Measurements from ENCODE around the gene DAB2IP. TPM values are rescaled to one million over a fixed set of nuclear protein-coding genes. Genes with fewer than 3 reads are reported as not detected.
A peak's percentile ranks its signal among the peaks of the same experiment; 100 is the strongest.

Gene DAB2IP
- total RNA-seq, 1 experiment from 2014 or later, result 56.3 TPM

DNA sequence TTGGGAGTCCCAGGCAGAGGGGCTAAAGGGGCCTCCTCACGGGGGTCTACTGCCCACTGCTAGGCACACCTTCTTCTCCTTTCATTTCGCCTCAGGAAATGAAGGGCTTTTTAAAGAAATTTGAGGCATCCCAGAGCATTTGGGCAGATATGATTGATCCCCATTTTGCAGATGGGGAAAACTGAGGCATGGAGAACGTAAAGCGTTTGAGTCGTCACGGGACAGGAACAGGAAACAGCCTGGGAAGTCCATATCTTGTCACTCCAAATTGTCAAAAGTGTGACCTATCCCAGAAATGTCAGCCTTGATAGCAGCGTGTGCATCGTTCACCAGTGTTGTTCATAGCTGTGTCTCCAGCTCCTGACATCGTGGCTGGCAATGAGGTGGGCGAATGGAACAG, 98.2 kb downstream of the DAB2IP start:
- H3K9me3 Mint-ChIP-seq (ENCODE audit: low read depth, unreplicated experiment), result no peaks in the 10 kb centered on the region
- H3K27ac Mint-ChIP-seq (ENCODE audit: unreplicated experiment), result no peak overlapping the region
- CTCF ChIA-PET, result no interaction called here

GRCh38 chr9:121750259-121750714, 98.9 kb downstream of the DAB2IP start:
- H3K4me1 Mint-ChIP-seq (ENCODE audit: low read depth, unreplicated experiment), result peaks cover 45% of the 10 kb centered on the region
- TF ChIP-seq, protein P1, sequence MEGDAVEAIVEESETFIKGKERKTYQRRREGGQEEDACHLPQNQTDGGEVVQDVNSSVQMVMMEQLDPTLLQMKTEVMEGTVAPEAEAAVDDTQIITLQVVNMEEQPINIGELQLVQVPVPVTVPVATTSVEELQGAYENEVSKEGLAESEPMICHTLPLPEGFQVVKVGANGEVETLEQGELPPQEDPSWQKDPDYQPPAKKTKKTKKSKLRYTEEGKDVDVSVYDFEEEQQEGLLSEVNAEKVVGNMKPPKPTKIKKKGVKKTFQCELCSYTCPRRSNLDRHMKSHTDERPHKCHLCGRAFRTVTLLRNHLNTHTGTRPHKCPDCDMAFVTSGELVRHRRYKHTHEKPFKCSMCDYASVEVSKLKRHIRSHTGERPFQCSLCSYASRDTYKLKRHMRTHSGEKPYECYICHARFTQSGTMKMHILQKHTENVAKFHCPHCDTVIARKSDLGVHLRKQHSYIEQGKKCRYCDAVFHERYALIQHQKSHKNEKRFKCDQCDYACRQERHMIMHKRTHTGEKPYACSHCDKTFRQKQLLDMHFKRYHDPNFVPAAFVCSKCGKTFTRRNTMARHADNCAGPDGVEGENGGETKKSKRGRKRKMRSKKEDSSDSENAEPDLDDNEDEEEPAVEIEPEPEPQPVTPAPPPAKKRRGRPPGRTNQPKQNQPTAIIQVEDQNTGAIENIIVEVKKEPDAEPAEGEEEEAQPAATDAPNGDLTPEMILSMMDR (IDR thresholded peaks at IDR 0.05; ENCODE audit: unreplicated experiment), result no peak
- DNase-seq, result no peak
- H3K27ac Mint-ChIP-seq (ENCODE audit: unreplicated experiment), result peak overlapping the region; percentile 46
- no peaks in the 10 kb centered on the region for H3K27me3 Mint-ChIP-seq (ENCODE audit: unreplicated experiment)
- peaks cover 25% of the 10 kb centered on the region for H3K36me3 Mint-ChIP-seq (ENCODE audit: insufficient read depth, unreplicated experiment)
- intact Hi-C loops (cut with micrococcal nuclease; ENCODE audit: unreplicated experiment), result no loop called here
- CTCF ChIA-PET, result interaction anchor here (0.6 to 1.6 kb wide), 7 partner anchors 9 to 204 kb away, joined by 3 to 10 read pairs (median 4); no protein-coding TSS in a partner anchor
- BruUV-seq (replicated peaks), result no TSS peak
- no peaks in the 10 kb centered on the region for H3K9me3 Mint-ChIP-seq (ENCODE audit: low read depth, unreplicated experiment)
- H3K4me3 Mint-ChIP-seq (ENCODE audit: low read depth, unreplicated experiment), result peak overlapping the region; percentile 10

More for the DNA sequence above, 98.2 kb downstream of the DAB2IP start:
- TF ChIP-seq, protein P1 (IDR thresholded peaks at IDR 0.05; ENCODE audit: unreplicated experiment), result no peak
- peaks cover 45% of the 10 kb centered on the region for H3K4me1 Mint-ChIP-seq (ENCODE audit: low read depth, unreplicated experiment)
- no peaks in the 10 kb centered on the region for H3K27me3 Mint-ChIP-seq (ENCODE audit: unreplicated experiment)
- no TSS peak for BruUV-seq (replicated peaks)
- peaks cover 25% of the 10 kb centered on the region for H3K36me3 Mint-ChIP-seq (ENCODE audit: insufficient read depth, unreplicated experiment)
- intact Hi-C loops (cut with micrococcal nuclease; ENCODE audit: unreplicated experiment), result no loop called here
- no peak overlapping the region for H3K4me3 Mint-ChIP-seq (ENCODE audit: low read depth, unreplicated experiment)
- no peak for DNase-seq

- peak; percentile 73 for DNase-seq
- Mint-ChIP-seq H3K9me3 (ENCODE audit: low read depth, unreplicated experiment) (no peaks in the 10 kb centered on the region), H3K4me1 (ENCODE audit: low read depth, unreplicated experiment) (peaks cover 40% of the 10 kb centered on the region), H3K27ac (ENCODE audit: unreplicated experiment) (peak overlapping the region; percentile 46), H3K27me3 (ENCODE audit: unreplicated experiment) (no peaks in the 10 kb centered on the region), H3K36me3 (ENCODE audit: insufficient read depth, unreplicated experiment) (peaks cover 20% of the 10 kb centered on the region), H3K4me3 (ENCODE audit: low read depth, unreplicated experiment) (peak overlapping the region; percentile 10)
- no TSS peak for BruUV-seq (replicated peaks)
- intact Hi-C loops (cut with micrococcal nuclease; ENCODE audit: unreplicated experiment), result no loop called here
- TF ChIP-seq, protein P1 (IDR thresholded peaks at IDR 0.05; ENCODE audit: unreplicated experiment), result no peak
- CTCF ChIA-PET, result interaction anchor here (0.6 to 1.6 kb wide), 7 partner anchors 10 to 205 kb away, joined by 3 to 10 read pairs (median 4); no protein-coding TSS in a partner anchor
Measured at GRCh38 chr9:121750715-121751623, 99.5 kb downstream of the DAB2IP start.

GRCh38 chr9:121751686-121752445, 100.4 kb downstream of the DAB2IP start:
- intact Hi-C loops (cut with micrococcal nuclease; ENCODE audit: unreplicated experiment), result no loop called here
- DNase-seq, result no peak
- Mint-ChIP-seq H3K27me3 (ENCODE audit: unreplicated experiment) (no peaks in the 10 kb centered on the region), H3K4me3 (ENCODE audit: low read depth, unreplicated experiment) (peak overlapping the region; percentile 10), H3K4me1 (ENCODE audit: low read depth, unreplicated experiment) (peaks cover 31% of the 10 kb centered on the region), H3K9me3 (ENCODE audit: low read depth, unreplicated experiment) (no peaks in the 10 kb centered on the region), H3K36me3 (ENCODE audit: insufficient read depth, unreplicated experiment) (peaks cover 19% of the 10 kb centered on the region), H3K27ac (ENCODE audit: unreplicated experiment) (peak overlapping the region; percentile 46)
- CTCF ChIA-PET, result interaction anchor here (1.5 to 1.6 kb wide), 2 partner anchors 11 to 65 kb away, joined by 3 to 5 read pairs; no protein-coding TSS in a partner anchor
- TF ChIP-seq, protein P1 (IDR thresholded peaks at IDR 0.05; ENCODE audit: unreplicated experiment), result no peak
- BruUV-seq (replicated peaks), result no TSS peak

Measured in Calu3 (cell line).